HEK293 (cell line): ENCODE measurements around the gene SLC6A16.

Source experiments
- CTCF ChIA-PET: fragments of 350-600 bp; formaldehyde crosslinking; extraction: SDS; loops from one replicate; lab custom pipeline; 2021; ENCODE audit warnings: antibody characterized with exemption; lab: Yijun Ruan, JAX
- POLR2A ChIA-PET: fragments of 300-600 bp; formaldehyde crosslinking; extraction: SDS; loops from one replicate; lab custom pipeline; 2020; ENCODE audit warnings: antibody characterized with exemption, inconsistent platforms; lab: Yijun Ruan, JAX
- H3K27ac ChIP-seq: fragments of 200-500 bp; sonication (Bioruptor generic); 2 replicates; pipeline ENCODE4 v1.5.1; 2014; ENCODE audit warnings: low read depth, low read length, control low read depth, inconsistent platforms; ENCODE audit errors: extremely low read depth
- H3K36me3 ChIP-seq, 2 experiments: fragments of 200-500 bp in 1 of 2; sonication (Bioruptor generic) in 1 of 2; 1 replicate in 1 of 2; 2 replicates in 1 of 2; pipeline ENCODE4 v1.5.1; 2014 to 2017; ENCODE audit warnings: inconsistent platforms in 2 of 2, low read length in 2 of 2; ENCODE audit not compliant: control insufficient read depth in 2 of 2, insufficient read depth in 1 of 2
- H3K4me1 ChIP-seq: fragments of 200-500 bp; sonication (Bioruptor generic); 2 replicates; pipeline ENCODE4 v1.5.1; 2014; ENCODE audit warnings: mild to moderate bottlenecking, low read length, inconsistent platforms; ENCODE audit not compliant: control insufficient read depth, insufficient read depth
- H3K4me3 ChIP-seq: 2 replicates; pipeline ENCODE4 v1.5.1; 2011; ENCODE audit warnings: low read depth, mild to moderate bottlenecking, control low read depth, low read length, moderate library complexity
- H3K9me3 ChIP-seq: fragments of 200-500 bp; sonication (Bioruptor generic); 2 replicates; pipeline ENCODE4 v1.5.1; 2014; ENCODE audit warnings: low read depth, low read length, inconsistent platforms; ENCODE audit not compliant: control insufficient read depth, insufficient read depth
- BCL11B ChIP-seq: fragments of 450-650 bp; formaldehyde crosslinking; IDR thresholded peaks from 2 replicates; pipeline ENCODE4 v1.5.1; 2016; ENCODE audit warnings: low read depth, missing biosample characterization, missing genetic modification characterization
- ZIC2 ChIP-seq: fragments of 450-650 bp; formaldehyde crosslinking; IDR thresholded peaks from 2 replicates; pipeline ENCODE4 v1.5.1; 2016; ENCODE audit warnings: missing biosample characterization, missing genetic modification characterization
- ZNF549 ChIP-seq: fragments of 450-650 bp; IDR thresholded peaks from 2 replicates; pipeline ENCODE4 v1.5.1; 2018; ENCODE audit warnings: missing biosample characterization, missing genetic modification characterization, mild to moderate bottlenecking, inconsistent platforms, moderate library complexity
- ZNF555 ChIP-seq: fragments of 450-650 bp; formaldehyde crosslinking; conservative IDR thresholded peaks from 2 replicates; pipeline ENCODE4 v1.5.1; 2017; ENCODE audit warnings: missing biosample characterization, mild to moderate bottlenecking, missing genetic modification characterization, inconsistent platforms
- ZNF76 ChIP-seq: fragments of 450-650 bp; formaldehyde crosslinking; IDR thresholded peaks from 2 replicates; pipeline ENCODE4; 2016; ENCODE audit warnings: low read depth, missing biosample characterization, missing genetic modification characterization, borderline replicate concordance
- TF ChIP-seq, protein P1 (sequence below): fragments of 450-650 bp; formaldehyde crosslinking; IDR thresholded peaks from 2 replicates; pipeline ENCODE4 v1.5.1; 2016; ENCODE audit warnings: missing biosample characterization, missing genetic modification characterization
- TF ChIP-seq, protein P2 (sequence below): fragments of 450-650 bp; formaldehyde crosslinking; IDR thresholded peaks from 2 replicates; pipeline ENCODE4 v1.5.1; 2016; ENCODE audit warnings: missing biosample characterization, missing genetic modification characterization
- TF ChIP-seq, protein P3 (sequence below): fragments of 450-650 bp; formaldehyde crosslinking; IDR thresholded peaks from 2 replicates; pipeline ENCODE4 v1.5.1; 2016; ENCODE audit warnings: missing biosample characterization, missing genetic modification characterization
- TF ChIP-seq, protein P4 (sequence below): fragments of 450-650 bp; formaldehyde crosslinking; IDR thresholded peaks from 2 replicates; pipeline ENCODE4 v1.5.1; 2016; ENCODE audit warnings: missing biosample characterization, missing genetic modification characterization
- TF ChIP-seq, protein P5 (sequence below): IDR thresholded peaks from 2 replicates; pipeline ENCODE4 v1.6.1; 2011; ENCODE audit warnings: mild to moderate bottlenecking, low read depth, low read length, borderline replicate concordance
- TF ChIP-seq, protein P6 (sequence below): fragments of 450-650 bp; formaldehyde crosslinking; IDR thresholded peaks from 2 replicates; pipeline ENCODE4 v1.5.1; 2016; ENCODE audit warnings: missing biosample characterization, missing genetic modification characterization

SLC6A16 gene

DNA sequence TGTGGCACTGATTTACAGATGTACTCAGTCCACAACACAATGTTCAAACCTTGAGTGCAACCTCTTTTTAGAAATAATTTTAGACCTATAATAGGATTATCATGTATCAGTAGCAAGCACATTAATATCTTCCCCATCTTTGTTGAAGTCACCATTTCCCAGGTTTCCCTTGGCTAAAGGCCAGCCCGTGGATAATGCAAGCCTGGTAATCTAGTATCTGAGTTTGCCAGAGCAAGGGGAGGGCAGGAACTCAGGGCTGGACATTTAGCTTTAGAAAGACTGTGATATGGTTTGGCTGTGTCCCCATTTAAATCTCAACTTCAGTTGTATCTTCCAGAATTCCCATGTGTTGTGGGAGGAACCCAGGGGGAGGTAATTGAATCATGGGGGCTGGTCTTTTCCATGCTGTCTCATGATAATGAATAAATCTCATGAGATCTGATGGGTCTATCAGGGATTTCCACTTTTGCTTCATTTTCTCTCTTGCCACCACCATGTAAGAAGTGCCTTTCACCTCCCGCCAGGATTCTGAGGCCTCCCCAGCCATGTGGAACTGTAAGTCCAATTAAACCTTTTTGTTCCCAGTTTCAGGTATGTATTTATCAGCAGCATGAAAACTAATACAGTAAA lies 37.7 kb downstream of the SLC6A16 start (continued):
- TF ChIP-seq, protein P1, sequence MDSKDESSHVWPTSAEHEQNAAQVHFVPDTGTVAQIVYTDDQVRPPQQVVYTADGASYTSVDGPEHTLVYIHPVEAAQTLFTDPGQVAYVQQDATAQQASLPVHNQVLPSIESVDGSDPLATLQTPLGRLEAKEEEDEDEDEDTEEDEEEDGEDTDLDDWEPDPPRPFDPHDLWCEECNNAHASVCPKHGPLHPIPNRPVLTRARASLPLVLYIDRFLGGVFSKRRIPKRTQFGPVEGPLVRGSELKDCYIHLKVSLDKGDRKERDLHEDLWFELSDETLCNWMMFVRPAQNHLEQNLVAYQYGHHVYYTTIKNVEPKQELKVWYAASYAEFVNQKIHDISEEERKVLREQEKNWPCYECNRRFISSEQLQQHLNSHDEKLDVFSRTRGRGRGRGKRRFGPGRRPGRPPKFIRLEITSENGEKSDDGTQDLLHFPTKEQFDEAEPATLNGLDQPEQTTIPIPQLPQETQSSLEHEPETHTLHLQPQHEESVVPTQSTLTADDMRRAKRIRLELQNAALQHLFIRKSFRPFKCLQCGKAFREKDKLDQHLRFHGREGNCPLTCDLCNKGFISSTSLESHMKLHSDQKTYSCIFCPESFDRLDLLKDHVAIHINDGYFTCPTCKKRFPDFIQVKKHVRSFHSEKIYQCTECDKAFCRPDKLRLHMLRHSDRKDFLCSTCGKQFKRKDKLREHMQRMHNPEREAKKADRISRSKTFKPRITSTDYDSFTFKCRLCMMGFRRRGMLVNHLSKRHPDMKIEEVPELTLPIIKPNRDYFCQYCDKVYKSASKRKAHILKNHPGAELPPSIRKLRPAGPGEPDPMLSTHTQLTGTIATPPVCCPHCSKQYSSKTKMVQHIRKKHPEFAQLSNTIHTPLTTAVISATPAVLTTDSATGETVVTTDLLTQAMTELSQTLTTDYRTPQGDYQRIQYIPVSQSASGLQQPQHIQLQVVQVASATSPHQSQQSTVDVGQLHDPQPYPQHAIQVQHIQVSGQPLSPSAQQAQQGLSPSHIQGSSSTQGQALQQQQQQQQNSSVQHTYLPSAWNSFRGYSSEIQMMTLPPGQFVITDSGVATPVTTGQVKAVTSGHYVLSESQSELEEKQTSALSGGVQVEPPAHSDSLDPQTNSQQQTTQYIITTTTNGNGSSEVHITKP (tag by site-specific recombination): no peak
- TF ChIP-seq ZIC2 (tag by site-specific recombination) (no peak), BCL11B (no peak), ZNF76 (tag by site-specific recombination) (no peak), ZNF555 (tag by site-specific recombination) (no peak)
- TF ChIP-seq, protein P2, sequence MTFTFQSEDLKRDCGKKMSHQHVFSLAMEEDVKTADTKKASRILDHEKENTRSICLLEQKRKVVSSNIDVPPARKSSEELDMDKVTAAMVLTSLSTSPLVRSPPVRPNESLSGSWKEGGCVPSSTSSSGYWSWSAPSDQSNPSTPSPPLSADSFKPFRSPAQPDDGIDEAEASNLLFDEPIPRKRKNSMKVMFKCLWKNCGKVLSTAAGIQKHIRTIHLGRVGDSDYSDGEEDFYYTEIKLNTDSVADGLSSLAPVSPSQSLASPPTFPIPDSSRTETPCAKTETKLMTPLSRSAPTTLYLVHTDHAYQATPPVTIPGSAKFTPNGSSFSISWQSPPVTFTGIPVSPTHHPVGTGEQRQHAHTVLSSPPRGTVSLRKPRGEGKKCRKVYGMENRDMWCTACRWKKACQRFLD (tag by site-specific recombination): no peak
- TF ChIP-seq, protein P3, sequence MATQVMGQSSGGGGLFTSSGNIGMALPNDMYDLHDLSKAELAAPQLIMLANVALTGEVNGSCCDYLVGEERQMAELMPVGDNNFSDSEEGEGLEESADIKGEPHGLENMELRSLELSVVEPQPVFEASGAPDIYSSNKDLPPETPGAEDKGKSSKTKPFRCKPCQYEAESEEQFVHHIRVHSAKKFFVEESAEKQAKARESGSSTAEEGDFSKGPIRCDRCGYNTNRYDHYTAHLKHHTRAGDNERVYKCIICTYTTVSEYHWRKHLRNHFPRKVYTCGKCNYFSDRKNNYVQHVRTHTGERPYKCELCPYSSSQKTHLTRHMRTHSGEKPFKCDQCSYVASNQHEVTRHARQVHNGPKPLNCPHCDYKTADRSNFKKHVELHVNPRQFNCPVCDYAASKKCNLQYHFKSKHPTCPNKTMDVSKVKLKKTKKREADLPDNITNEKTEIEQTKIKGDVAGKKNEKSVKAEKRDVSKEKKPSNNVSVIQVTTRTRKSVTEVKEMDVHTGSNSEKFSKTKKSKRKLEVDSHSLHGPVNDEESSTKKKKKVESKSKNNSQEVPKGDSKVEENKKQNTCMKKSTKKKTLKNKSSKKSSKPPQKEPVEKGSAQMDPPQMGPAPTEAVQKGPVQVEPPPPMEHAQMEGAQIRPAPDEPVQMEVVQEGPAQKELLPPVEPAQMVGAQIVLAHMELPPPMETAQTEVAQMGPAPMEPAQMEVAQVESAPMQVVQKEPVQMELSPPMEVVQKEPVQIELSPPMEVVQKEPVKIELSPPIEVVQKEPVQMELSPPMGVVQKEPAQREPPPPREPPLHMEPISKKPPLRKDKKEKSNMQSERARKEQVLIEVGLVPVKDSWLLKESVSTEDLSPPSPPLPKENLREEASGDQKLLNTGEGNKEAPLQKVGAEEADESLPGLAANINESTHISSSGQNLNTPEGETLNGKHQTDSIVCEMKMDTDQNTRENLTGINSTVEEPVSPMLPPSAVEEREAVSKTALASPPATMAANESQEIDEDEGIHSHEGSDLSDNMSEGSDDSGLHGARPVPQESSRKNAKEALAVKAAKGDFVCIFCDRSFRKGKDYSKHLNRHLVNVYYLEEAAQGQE (tag by site-specific recombination): no peak
- TF ChIP-seq, protein P4, sequence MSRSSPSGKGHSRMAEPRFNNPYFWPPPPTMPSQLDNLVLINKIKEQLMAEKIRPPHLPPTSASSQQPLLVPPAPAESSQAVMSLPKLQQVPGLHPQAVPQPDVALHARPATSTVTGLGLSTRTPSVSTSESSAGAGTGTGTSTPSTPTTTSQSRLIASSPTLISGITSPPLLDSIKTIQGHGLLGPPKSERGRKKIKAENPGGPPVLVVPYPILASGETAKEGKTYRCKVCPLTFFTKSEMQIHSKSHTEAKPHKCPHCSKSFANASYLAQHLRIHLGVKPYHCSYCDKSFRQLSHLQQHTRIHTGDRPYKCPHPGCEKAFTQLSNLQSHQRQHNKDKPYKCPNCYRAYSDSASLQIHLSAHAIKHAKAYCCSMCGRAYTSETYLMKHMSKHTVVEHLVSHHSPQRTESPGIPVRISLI (tag by site-specific recombination): no peak

DNA sequence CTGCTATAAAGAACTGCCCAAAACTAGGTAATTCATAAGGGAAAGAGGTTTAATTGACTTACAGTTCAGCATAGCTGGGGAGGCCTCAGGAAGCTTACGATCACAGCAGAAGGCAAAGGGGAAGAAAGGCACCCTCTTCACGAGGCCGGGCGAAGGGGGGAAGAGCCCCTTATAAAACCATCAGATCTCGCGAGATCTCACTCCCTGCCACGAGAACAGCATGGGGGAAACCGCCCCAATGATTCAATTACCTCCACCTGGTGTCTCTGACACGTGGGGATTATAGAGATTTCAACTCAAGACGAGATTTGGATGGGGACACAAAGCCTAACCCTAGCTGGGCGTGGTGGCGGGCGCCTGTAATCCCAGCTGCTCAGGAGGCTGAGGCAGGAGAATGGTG lies 42.8 kb downstream of the SLC6A16 start:
- Histone ChIP-seq H3K4me1 (no peaks in the 10 kb centered on the region), H3K36me3 (no peaks in the 10 kb centered on the region)
- TF ChIP-seq, protein P5, sequence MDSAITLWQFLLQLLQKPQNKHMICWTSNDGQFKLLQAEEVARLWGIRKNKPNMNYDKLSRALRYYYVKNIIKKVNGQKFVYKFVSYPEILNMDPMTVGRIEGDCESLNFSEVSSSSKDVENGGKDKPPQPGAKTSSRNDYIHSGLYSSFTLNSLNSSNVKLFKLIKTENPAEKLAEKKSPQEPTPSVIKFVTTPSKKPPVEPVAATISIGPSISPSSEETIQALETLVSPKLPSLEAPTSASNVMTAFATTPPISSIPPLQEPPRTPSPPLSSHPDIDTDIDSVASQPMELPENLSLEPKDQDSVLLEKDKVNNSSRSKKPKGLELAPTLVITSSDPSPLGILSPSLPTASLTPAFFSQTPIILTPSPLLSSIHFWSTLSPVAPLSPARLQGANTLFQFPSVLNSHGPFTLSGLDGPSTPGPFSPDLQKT: no peak
- TF ChIP-seq, protein P6, sequence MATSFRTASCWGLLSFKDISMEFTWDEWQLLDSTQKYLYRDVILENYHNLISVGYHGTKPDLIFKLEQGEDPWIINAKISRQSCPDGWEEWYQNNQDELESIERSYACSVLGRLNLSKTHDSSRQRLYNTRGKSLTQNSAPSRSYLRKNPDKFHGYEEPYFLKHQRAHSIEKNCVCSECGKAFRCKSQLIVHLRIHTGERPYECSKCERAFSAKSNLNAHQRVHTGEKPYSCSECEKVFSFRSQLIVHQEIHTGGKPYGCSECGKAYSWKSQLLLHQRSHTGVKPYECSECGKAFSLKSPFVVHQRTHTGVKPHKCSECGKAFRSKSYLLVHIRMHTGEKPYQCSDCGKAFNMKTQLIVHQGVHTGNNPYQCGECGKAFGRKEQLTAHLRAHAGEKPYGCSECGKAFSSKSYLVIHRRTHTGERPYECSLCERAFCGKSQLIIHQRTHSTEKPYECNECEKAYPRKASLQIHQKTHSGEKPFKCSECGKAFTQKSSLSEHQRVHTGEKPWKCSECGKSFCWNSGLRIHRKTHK (tag by site-specific recombination): no peak
- TF ChIP-seq ZNF549: no peak
- TF ChIP-seq, all 188 proteins: peak for 0
- Histone ChIP-seq H3K4me3 (no peak overlapping the region), H3K9me3 (no peaks in the 10 kb centered on the region), H3K27ac (no peak overlapping the region)
- ChIA-PET POLR2A (interaction anchor here (0.7 kb wide), 1 partner anchor 13 kb away, joined by 3 read pairs; no protein-coding TSS in a partner anchor), CTCF (interaction anchor here (1.2 to 5.3 kb wide), 2 partner anchors 19 to 25 kb away, joined by 3 to 42 read pairs; no protein-coding TSS in a partner anchor)
